Measurements from ENCODE around the gene MARCKSL1. TPM values are rescaled to one million over a fixed set of nuclear protein-coding genes. Genes with fewer than 3 reads are reported as not detected.

MARCKSL1 gene
- total and polyA plus RNA-seq, 2 of the 13 experiments (the other 11 are each of a cell fraction or from before 2014, with no cell fraction given), result 81.9 to 155 TPM

- TF ChIP-seq KDM5B (CRISPR knock-in tag; IDR thresholded peaks at IDR 0.05; ENCODE audit: borderline replicate concordance) (no peak; the same call in 1 of the 2 replicates), PRDM4 (CRISPR knock-in tag; IDR thresholded peaks at IDR 0.05; ENCODE audit: borderline replicate concordance) (no peak), MZF1 (CRISPR knock-in tag; IDR thresholded peaks at IDR 0.05; ENCODE audit: borderline replicate concordance) (no peak), UBTF (CRISPR knock-in tag; IDR thresholded peaks at IDR 0.05) (no peak), KLF16 (CRISPR knock-in tag; IDR thresholded peaks at IDR 0.05) (peak in 1 of 2 experiments; percentile 81; a peak in 2 of 4 replicates), ZSCAN21 (CRISPR knock-in tag; IDR thresholded peaks at IDR 0.05; ENCODE audit: borderline replicate concordance) (no peak), ZNF782 (CRISPR knock-in tag; IDR thresholded peaks at IDR 0.05; ENCODE audit: borderline replicate concordance) (no peak), ZNF224 (CRISPR knock-in tag; IDR thresholded peaks at IDR 0.05) (0 out of 2 replicates have a peak, but pooled peaks have one; percentile 57), BCL6 (CRISPR knock-in tag; IDR thresholded peaks at IDR 0.05) (peak; percentile 21; the same call in 1 of the 2 replicates), ZNF501 (CRISPR knock-in tag; IDR thresholded peaks at IDR 0.05) (peak; percentile 71), SETDB1 (CRISPR knock-in tag; IDR thresholded peaks at IDR 0.05; ENCODE audit: borderline replicate concordance) (no peak), MLXIP (CRISPR knock-in tag; IDR thresholded peaks at IDR 0.05; ENCODE audit: borderline replicate concordance) (no peak), PCBP1 (IDR thresholded peaks at IDR 0.05; ENCODE audit: borderline replicate concordance, low read depth, low read length) (no peak), ZNF496 (CRISPR knock-in tag; IDR thresholded peaks at IDR 0.05; ENCODE audit: insufficient replicate concordance) (no peak), ZNF720 (CRISPR knock-in tag; IDR thresholded peaks at IDR 0.05) (no peak), CBX2 (IDR thresholded peaks at IDR 0.05; ENCODE audit: low read depth, low read length) (no peak), CBX2 (CRISPR knock-in tag; IDR thresholded peaks at IDR 0.05; ENCODE audit: low read depth) (no peak), MAFK (conservative IDR thresholded peaks at IDR 0.05 in 1 of 2, IDR thresholded peaks at IDR 0.05 in 1 of 2; ENCODE audit: low read length in 2 of 2) (no peak), SKI (IDR thresholded peaks at IDR 0.05; ENCODE audit: partially characterized antibody) (no peak), ERF (CRISPR knock-in tag; IDR thresholded peaks at IDR 0.05) (peak; percentile 82), AKAP8 (CRISPR knock-in tag; IDR thresholded peaks at IDR 0.05) (no peak)
- TF ChIP-seq, protein P1, sequence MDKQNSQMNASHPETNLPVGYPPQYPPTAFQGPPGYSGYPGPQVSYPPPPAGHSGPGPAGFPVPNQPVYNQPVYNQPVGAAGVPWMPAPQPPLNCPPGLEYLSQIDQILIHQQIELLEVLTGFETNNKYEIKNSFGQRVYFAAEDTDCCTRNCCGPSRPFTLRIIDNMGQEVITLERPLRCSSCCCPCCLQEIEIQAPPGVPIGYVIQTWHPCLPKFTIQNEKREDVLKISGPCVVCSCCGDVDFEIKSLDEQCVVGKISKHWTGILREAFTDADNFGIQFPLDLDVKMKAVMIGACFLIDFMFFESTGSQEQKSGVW (CRISPR knock-in tag; IDR thresholded peaks at IDR 0.05; ENCODE audit: borderline replicate concordance), result no peak
Observed at GRCh38 chr1:32321712-32322291, 14.2 kb downstream of the MARCKSL1 start (continued).

All from HepG2 (cell line).